ENCODE measurements around the gene ADAMTS12. TPM values are rescaled to one million over a fixed set of nuclear protein-coding genes. Genes with fewer than 3 reads are reported as not detected.
A peak's percentile ranks its signal among the peaks of the same experiment; 100 is the strongest.

ADAMTS12 gene
- total and polyA plus RNA-seq, 2 experiments from 2014 or later: 9.1 to 17.1 TPM

- ATAC-seq (no peak), DNase-seq (ENCODE audit: low spot score) (no peak)
- Histone ChIP-seq H3F3A (replicated peaks; ENCODE audit: low read depth) (no peaks in the 10 kb centered on the region), H4K20me1 (replicated peaks; ENCODE audit: insufficient read depth) (no peaks in the 10 kb centered on the region), H2AFZ (no peak overlapping the region), H3K27ac (ENCODE audit: low read depth) (no peak overlapping the region), H3K4me2 (no peak overlapping the region), H3K79me2 (replicated peaks; ENCODE audit: insufficient read depth) (peaks cover 72% of the 10 kb centered on the region), H3K4me3 (no peak overlapping the region), H3K4me1 (ENCODE audit: insufficient read depth) (peaks cover 26% of the 10 kb centered on the region), H3K27me3 (ENCODE audit: insufficient read depth) (no peaks in the 10 kb centered on the region), H3K36me3 (ENCODE audit: insufficient read depth) (no peaks in the 10 kb centered on the region), H3K9me2 (ENCODE audit: insufficient read depth) (no peaks in the 10 kb centered on the region; the same call in 1 of the 2 replicates)
- Mint-ChIP-seq H3K27me3 (ENCODE audit: insufficient read depth, low read depth, poor library complexity) (peaks cover 2% of the 10 kb centered on the region), H3K27ac (no peak overlapping the region), H3K4me1 (peaks cover 46% of the 10 kb centered on the region), H3K9me3 (no peaks in the 10 kb centered on the region), H3K4me3 (no peak overlapping the region), H3K36me3 (ENCODE audit: low read depth) (no peaks in the 10 kb centered on the region)
- no peak for TF ChIP-seq EZH2 (IDR thresholded peaks at IDR 0.05; ENCODE audit: low read depth, unreplicated experiment)
- no peak for TF ChIP-seq NANOG (IDR thresholded peaks at IDR 0.05; ENCODE audit: borderline replicate concordance)
- TF ChIP-seq ETS1 (IDR thresholded peaks at IDR 0.05): no peak
- no peak for TF ChIP-seq POLR2AphosphoS5 (IDR thresholded peaks at IDR 0.05; ENCODE audit: low read depth)
- no peak for TF ChIP-seq CTCF (conservative IDR thresholded peaks at IDR 0.05; ENCODE audit: low read depth in 2 of 2)
- TF ChIP-seq EZH2phosphoT487 (IDR thresholded peaks at IDR 0.05; ENCODE audit: unreplicated experiment): no peak
Measured at GRCh38 chr5:33855396-33855795, 36.4 kb downstream of the ADAMTS12 start.

GRCh38 chr5:33854733-33855151, 37.0 kb downstream of the ADAMTS12 start:
- H4K20me1 ChIP-seq (replicated peaks; ENCODE audit: insufficient read depth): no peaks in the 10 kb centered on the region
- H3F3A ChIP-seq (replicated peaks; ENCODE audit: low read depth): no peaks in the 10 kb centered on the region
- no peak; the same call in 1 of the 3 replicates for ATAC-seq
- no peaks in the 10 kb centered on the region for H3K9me3 Mint-ChIP-seq
- H3K27ac Mint-ChIP-seq: no peak overlapping the region; the same call in 1 of the 2 replicates
- H3K27me3 ChIP-seq (ENCODE audit: insufficient read depth): no peaks in the 10 kb centered on the region
- H3K27ac ChIP-seq (ENCODE audit: low read depth): no peak overlapping the region
- peaks cover 66% of the 10 kb centered on the region for H3K79me2 ChIP-seq (replicated peaks; ENCODE audit: insufficient read depth)
- no peak overlapping the region for H3K4me2 ChIP-seq
- no peaks in the 10 kb centered on the region for H3K9me2 ChIP-seq (ENCODE audit: insufficient read depth)
- no peak overlapping the region for H2AFZ ChIP-seq
- no peak overlapping the region for H3K4me3 Mint-ChIP-seq
- H3K27me3 Mint-ChIP-seq (ENCODE audit: insufficient read depth, low read depth, poor library complexity): peaks cover 2% of the 10 kb centered on the region
- H3K36me3 Mint-ChIP-seq (ENCODE audit: low read depth): no peaks in the 10 kb centered on the region
- H3K36me3 ChIP-seq (ENCODE audit: insufficient read depth): no peaks in the 10 kb centered on the region
- peaks cover 51% of the 10 kb centered on the region for H3K4me1 Mint-ChIP-seq
- no peak overlapping the region for H3K4me3 ChIP-seq
- peak; percentile 29 for DNase-seq (ENCODE audit: low spot score)
- H3K4me1 ChIP-seq (ENCODE audit: insufficient read depth): peaks cover 28% of the 10 kb centered on the region
- TF ChIP-seq JUNB (IDR thresholded peaks at IDR 0.05; ENCODE audit: unreplicated experiment): no peak
- no peak for TF ChIP-seq ZNF462 (CRISPR knock-in tag; IDR thresholded peaks at IDR 0.05)
- TF ChIP-seq STAT1 (IDR thresholded peaks at IDR 0.05; ENCODE audit: unreplicated experiment): no peak
- TF ChIP-seq EZH2phosphoT487 (IDR thresholded peaks at IDR 0.05; ENCODE audit: unreplicated experiment): no peak
- TF ChIP-seq NANOG (IDR thresholded peaks at IDR 0.05; ENCODE audit: borderline replicate concordance): no peak
- no peak for TF ChIP-seq EZH2 (IDR thresholded peaks at IDR 0.05; ENCODE audit: low read depth, unreplicated experiment)
- no peak for TF ChIP-seq POLR2AphosphoS5 (IDR thresholded peaks at IDR 0.05; ENCODE audit: low read depth)
- TF ChIP-seq CREB1 (CRISPR knock-in tag; IDR thresholded peaks at IDR 0.05; ENCODE audit: low read depth): no peak

Data from GM23338 (cell line).